GM10248 (cell line): Measurements from ENCODE around the gene SCAP.
"Not testable (repeated sequence)": the region's sequence is repeated elsewhere in the genome, so short reads cannot be mapped to it uniquely, and the experiment has no call there.

Source experiments
- CTCF ChIA-PET: fragments of 300-600 bp; sonication (Branson Sonifier 250); formaldehyde crosslinking; extraction: SDS; loops from one replicate; lab custom pipeline; 2021; ENCODE audit warnings: antibody characterized with exemption; lab: Yijun Ruan, JAX
- POLR2A ChIA-PET: fragments of 350-650 bp; sonication (Branson Sonifier 250); formaldehyde crosslinking; extraction: SDS; loops from one replicate; lab custom pipeline; 2020; ENCODE audit warnings: antibody characterized with exemption; lab: Yijun Ruan, JAX
- DNase-seq: peaks from one replicate; pipeline ENCODE4 v3.0.0; 2012; ENCODE audit errors: extremely low spot score
- CTCF ChIP-seq: IDR thresholded peaks from 2 replicates; pipeline ENCODE4 v1.5.1; 2012; ENCODE audit warnings: mild to moderate bottlenecking, low read depth; ENCODE audit errors: extremely low read depth, missing control alignments, control extremely low read depth

Gene SCAP

GRCh38 chr3:47487265-47487664 is 11.5 kb upstream of the SCAP start:
- no peak for DNase-seq
- TF ChIP-seq CTCF, result no peak
- ChIA-PET POLR2A (no interaction called here), CTCF (interaction anchor here (1.4 to 2.8 kb wide), 2 partner anchors 11 to 53 kb away, joined by 4 to 14 read pairs; partner anchors contain the start of gene SCAP)

GRCh38 chr3:47485812-47486211 is 10.1 kb upstream of the SCAP start:
- no peak for TF ChIP-seq CTCF
- DNase-seq, result no peak
- ChIA-PET CTCF (interaction anchor here (0.9 to 2.8 kb wide), 3 partner anchors 10 to 65 kb away, joined by 3 to 14 read pairs (median 3); partner anchors contain the start of gene SCAP), POLR2A (no interaction called here)

- ChIA-PET POLR2A (interaction anchor here (0.6 kb wide), 1 partner anchor 42 kb away, joined by 3 read pairs; no protein-coding TSS in a partner anchor), CTCF (interaction anchor here (0.7 to 1.5 kb wide), 3 partner anchors 19 to 67 kb away, joined by 4 read pairs; no protein-coding TSS in a partner anchor)
- DNase-seq, result no peak
- no peak for TF ChIP-seq CTCF
Measured at GRCh38 chr3:47482366-47482765, 6.6 kb upstream of the SCAP start.

GRCh38 chr3:47481763-47482162 is 6.0 kb upstream of the SCAP start:
- POLR2A ChIA-PET, DNase-seq: not testable (repeated sequence)
- CTCF ChIA-PET, result interaction anchor here (1.3 to 1.5 kb wide), 2 partner anchors 20 to 40 kb away, joined by 4 read pairs; no protein-coding TSS in a partner anchor

- DNase-seq, POLR2A ChIA-PET: not testable (repeated sequence)
- CTCF ChIA-PET, result interaction anchor here (1.0 to 1.2 kb wide), 4 partner anchors 12 to 59 kb away, joined by 3 to 4 read pairs (median 3); no protein-coding TSS in a partner anchor
Measured at GRCh38 chr3:47480267-47480666, 4.5 kb upstream of the SCAP start.

GRCh38 chr3:47479826-47480160 is 4.1 kb upstream of the SCAP start:
- no peak for DNase-seq
- CTCF ChIA-PET, result interaction anchor here (1.0 to 5.5 kb wide), 2 partner anchors 33 to 58 kb away, joined by 3 to 77 read pairs; no protein-coding TSS in a partner anchor
- POLR2A ChIA-PET, result no interaction called here
- TF ChIP-seq CTCF, result no peak

GRCh38 chr3:47478022-47478421 is 2.3 kb upstream of the SCAP start:
- ChIA-PET POLR2A (no interaction called here), CTCF (interaction anchor here (1.0 to 5.5 kb wide), 4 partner anchors 14 to 57 kb away, joined by 3 to 77 read pairs (median 8); no protein-coding TSS in a partner anchor)
- no peak for TF ChIP-seq CTCF
- no peak for DNase-seq
